NCI-H526 treated with DMSO at 0.1 percent for 48 hours (cell line): Measurements from ENCODE around the gene GRHL1.

ENCODE experiments used
- DNase-seq: peaks from one replicate; lab custom pipeline; 2025; lab: John Stamatoyannopoulos, UW

Gene GRHL1

DNA sequence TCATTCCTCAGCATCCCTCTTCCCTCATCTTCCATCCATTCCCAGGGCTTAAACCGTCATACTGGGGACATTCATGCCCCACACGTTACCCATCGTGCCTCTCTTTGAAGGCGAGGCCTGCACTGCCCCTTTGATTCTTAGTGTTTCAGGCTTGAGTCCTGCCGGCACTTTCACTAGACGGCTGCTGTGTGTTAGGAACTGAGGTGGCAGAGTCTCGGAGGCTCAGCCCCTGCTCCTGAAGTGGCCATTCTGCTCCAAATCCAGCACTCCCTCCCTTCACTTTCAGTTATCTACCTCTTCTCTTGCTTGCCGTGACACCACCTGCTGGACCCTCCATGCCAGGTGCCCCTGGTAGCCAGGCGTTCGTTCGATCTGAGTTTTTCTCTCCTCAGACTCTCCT, 43.0 kb downstream of the GRHL1 start:
- DNase-seq: no peak

DNA sequence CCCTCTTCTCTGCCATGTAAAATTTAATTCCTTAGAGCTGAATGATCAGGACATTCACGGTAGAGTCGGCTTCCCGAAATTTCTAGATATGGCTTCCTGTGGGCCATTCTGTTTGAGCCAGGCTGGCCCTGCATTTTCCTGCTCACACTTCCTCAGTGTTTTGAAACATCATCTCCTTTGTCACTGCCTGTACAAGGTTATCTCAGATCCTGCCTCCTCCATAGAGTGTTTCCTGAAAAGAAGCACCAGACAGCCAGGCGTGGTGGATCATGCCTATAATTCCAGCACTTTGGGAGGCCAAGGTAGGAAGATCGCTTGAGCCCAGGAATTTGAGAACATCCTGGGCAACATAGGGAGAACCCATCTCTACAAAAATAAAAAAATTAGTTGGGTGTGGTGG, 43.6 kb downstream of the GRHL1 start:
- DNase-seq: no peak

DNA sequence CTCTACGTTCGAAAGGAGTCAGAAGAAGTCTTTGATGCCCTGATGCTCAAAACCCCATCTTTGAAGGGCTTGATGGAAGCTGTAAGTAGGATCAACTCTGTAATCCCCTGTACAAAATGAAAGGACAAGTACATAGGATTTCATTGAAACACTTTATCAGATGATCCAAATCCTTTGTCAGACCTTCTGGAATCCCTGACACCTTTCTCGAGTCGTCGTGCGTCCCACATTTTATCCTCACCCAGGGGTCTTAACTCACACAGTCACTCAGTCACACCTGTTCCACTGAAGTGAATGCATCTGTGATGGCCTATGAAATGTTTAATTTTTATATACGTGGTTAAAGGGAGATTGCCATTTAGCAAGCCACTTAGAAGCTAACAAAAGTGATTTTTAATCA, 44.8 kb downstream of the GRHL1 start:
- DNase-seq: no peak

DNA sequence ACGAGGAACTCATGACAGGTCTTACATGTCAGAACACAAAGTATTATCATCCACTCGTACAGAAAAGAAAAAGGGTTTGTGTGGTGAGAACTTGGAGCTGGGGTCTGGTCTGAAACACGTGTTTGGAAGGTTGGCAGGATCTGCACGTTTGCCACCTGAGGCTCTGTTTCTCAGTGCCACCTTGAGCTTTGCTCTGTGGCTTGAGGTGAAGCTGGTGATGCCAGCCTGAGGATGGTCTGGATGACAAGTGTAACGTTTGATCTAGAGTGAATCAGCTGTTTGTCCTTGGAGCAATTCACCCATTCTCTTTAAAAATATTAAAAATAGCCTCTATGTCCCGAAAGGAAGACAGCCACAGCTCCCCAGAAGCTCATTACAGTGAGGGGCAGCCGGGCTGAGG, 46.4 kb downstream of the GRHL1 start:
- DNase-seq: no peak

DNA sequence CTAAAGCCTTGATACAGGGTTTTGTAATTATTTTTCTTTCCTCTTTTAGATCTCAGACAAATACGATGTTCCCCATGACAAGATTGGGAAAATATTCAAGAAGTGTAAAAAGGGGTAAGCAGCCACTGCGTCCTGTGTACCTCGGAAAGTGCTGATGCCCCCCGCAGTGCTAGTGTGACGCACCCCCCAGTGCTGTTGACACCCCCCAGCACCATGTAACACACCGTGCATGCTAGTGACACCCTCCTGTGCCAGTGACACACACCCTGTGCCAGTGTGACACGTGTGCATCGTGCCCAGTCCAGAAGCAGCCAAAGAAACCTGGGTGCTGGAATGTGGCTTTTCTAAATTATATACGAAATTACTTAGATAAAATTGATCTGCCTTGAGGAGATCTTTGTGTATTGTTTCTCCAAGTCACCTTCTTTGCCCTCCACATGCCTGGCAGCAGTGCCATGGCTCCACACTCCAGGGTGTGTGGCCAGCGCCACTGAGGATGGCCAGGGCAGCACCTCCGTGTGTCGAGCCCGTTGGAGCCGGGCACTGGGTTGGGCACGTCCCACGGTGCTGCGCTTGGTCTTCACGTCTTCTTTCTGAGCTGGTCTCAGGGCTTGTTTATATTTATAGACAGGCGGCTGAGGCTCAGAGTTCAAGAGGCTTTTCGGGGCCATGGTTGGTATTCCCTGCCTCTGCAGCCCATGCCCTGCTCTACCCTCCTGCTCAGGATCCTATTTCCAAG, 47.6 kb downstream of the GRHL1 start:
- DNase-seq: no peak

DNA sequence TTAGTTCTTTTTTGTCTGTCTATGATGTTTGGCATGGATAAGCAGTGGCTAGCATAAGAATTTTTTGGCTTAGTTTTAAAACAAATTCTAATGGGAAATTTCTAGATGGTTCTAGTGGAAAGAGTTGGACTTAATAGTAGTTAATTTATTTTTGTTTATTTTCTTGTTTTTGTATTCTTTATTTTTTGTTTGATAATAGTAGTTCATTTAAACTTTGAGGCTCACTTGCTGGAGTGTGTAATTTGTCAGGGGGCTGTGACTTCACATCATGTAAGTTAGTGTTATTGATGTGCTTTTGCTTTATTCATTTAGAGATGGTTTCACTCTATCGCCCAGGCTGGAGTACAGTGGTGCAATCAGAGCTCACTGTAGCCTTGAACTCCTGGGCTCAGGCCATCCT, 48.2 kb downstream of the GRHL1 start:
- DNase-seq: no peak

DNA sequence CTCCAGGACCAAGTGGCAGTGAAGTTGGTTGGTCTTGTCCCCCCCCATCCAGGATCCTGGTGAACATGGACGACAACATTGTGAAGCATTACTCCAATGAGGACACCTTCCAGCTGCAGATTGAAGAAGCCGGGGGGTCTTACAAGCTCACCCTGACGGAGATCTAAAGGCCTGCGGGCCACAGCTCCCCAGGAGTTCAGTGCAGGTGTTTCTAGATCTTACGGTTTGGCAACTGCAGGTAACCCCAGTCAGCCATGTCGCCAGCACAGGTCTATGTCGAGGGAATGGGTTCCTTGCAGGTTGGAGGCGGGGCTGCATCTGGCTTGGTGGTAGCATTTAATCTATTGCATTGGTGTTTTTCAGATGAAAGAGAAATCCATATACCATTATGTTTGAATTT, 49.0 kb downstream of the GRHL1 start:
- DNase-seq: no peak

DNA sequence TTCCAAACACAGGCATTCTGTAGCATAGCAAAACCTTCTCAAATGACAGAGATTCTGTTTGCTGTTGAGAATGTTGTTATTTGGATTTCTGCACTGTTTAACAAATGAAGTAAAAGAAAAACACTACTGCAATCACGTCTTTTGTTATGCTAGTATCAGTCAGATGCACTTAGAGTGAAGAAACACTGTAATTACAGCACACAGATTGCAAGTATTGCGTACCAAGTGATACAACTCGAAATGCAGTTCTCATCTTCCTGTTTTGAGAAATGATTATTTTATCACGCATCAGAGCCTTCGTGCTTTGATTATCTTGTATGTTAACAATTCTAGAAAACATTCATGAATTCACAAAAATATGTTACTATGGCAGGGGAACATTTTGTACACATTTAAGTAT, 50.1 kb downstream of the GRHL1 start:
- no peak for DNase-seq

DNA sequence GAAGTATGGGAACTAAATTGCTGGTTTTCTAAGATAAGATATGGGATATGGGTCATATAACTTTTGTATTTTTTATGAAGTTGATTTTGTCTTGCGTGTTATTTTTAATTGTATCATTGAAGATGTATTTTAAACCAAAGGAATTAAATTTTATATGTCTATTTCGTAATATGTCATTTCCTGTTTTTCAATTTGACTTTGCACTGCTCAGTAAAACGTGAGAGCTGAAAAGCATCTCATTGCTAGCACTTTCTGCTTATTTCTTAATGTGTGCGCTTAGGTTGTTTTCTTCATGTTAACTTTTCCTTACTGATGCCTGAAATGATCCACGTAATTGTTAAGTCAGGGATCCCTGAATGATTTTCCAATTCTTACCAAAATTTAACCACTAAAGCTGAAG, 50.6 kb downstream of the GRHL1 start:
- DNase-seq: no peak

DNA sequence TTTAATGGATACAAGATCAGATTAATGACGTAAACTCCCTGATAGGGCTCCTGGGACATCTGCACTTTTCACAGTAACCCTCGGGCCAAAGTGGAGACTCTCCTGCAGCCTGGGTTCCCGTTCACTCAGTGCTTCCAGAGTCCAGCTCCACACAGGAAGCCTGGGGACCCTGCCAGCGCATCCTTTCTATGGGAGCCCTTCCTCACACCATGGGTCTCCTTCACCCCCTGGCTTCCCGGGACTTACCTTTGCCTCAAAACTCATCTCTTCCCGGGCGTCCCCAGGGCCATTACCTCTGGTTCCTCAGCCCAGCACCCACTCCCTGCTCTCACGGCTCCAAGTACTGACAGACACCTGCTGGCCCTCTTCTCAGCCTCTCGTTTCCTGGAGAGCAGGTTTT, 51.2 kb downstream of the GRHL1 start:
- DNase-seq: no peak

DNA sequence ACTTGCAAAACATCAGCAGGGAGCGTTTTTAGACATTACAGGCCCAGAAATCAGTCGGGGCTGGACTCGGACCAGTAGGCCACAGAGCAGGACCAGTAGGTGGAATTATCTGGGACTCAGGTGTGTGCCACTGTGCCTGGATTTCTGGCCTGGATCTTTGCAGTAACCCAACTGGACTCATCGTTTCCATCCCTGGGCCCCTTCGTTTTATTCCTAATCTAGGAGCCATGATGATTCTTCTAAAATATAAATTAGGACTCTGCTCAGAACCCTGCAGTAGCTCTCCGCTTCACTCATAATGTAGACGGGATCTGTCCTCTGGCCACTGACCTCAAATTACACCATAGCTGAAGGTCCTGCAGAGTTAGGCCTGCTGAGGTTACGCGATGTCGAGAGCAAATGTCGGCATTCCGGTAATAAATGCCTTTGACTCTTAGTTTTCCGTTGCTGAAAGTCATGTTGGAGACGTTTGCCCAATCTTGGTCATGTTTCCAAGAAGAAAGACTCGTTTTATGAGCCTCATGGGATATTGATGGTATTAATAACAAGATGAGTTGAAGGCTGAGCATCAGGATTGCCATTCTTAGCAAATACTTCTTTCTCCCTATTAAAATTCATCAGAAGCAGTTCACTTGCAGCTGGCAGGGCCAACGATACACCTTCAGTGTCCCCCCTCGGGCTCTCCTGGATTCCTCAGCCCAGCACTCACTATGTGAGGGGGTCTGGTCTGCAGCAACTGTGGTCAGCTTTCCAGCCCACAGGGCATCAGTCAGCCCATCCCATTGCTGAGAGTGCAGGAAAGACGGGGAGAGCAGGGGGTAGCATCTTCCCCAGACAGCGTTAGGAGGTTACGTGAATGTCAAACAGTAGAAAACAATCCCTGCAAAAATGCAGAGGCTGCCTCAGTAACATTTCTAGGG, 52.0 kb downstream of the GRHL1 start:
- DNase-seq: no peak

DNA sequence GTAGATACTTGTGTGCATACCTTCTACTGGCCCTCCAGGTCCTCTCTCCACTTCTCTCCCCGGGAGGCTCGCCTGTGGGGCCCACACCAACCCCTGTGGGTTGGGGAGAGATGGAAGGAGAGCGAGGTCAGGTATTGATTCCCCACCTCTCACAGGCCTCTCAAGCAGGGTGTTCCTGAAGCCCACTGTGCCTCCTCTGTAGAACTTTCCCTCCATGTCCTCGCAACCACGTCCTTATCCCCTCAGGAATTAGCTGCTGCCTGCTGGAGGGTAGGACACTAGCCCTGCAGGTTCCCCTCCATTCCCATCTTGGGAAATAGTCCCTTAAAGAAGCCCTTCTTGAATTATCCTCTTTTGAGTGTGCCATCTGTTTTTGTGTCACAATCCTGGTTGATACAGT, 52.9 kb downstream of the GRHL1 start:
- DNase-seq: no peak

DNA sequence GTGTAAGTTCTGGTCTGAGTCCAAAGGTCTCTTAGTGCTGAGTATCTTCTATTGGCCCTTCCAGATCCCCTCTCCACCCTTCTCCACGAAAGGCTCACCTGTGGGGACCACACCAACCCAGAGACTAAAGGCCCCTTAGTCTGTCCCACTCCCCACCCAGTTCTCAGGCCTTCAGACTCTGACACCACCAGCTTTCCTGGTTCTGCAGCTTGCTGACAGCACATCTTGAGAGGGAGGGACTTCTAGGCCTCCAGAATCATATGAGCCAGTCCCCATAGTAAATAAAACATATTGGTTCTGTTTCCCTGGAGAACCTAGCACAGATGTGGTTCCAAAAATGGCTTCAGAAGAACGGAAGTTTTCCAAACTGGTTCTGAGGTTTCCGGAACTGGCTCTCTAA, 53.3 kb downstream of the GRHL1 start:
- no peak for DNase-seq

DNA sequence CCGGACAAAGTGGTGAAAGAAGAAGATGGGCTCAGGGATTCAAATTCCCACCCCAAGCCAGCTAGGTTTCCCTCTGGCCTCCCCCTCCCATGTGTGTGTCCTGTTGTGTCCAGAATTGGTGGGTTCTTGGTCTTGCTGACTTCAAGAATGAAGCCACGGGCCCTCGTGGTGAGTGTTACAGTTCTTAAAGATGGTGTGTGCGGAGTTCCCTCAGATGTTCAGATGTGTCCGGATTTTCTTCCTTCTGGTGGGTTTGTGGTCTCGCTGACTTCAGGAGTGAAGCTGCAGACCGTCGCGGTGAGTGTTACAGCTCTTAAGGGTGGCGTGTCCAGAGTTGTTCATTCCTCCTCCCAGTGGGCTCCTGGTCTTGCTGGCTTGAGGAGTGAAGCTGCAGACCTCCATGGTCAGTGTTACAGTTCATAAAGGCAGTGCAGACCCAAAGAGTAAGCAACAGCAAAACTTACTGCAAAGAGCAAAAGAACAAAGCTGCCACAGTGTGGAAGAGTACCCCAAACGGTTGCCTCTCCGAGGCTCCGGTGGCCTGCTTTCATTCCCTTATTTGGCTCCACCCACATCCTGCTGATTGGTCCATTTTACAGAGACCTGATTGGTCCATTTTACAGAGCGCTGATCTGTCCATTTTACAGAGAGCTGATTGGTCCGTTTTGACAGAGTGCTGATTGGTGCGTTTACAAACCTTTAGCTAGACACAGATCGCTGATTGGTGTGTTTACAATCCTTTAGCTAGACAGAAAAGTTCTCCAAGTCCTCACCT, 54.2 kb downstream of the GRHL1 start:
- DNase-seq: no peak

DNA sequence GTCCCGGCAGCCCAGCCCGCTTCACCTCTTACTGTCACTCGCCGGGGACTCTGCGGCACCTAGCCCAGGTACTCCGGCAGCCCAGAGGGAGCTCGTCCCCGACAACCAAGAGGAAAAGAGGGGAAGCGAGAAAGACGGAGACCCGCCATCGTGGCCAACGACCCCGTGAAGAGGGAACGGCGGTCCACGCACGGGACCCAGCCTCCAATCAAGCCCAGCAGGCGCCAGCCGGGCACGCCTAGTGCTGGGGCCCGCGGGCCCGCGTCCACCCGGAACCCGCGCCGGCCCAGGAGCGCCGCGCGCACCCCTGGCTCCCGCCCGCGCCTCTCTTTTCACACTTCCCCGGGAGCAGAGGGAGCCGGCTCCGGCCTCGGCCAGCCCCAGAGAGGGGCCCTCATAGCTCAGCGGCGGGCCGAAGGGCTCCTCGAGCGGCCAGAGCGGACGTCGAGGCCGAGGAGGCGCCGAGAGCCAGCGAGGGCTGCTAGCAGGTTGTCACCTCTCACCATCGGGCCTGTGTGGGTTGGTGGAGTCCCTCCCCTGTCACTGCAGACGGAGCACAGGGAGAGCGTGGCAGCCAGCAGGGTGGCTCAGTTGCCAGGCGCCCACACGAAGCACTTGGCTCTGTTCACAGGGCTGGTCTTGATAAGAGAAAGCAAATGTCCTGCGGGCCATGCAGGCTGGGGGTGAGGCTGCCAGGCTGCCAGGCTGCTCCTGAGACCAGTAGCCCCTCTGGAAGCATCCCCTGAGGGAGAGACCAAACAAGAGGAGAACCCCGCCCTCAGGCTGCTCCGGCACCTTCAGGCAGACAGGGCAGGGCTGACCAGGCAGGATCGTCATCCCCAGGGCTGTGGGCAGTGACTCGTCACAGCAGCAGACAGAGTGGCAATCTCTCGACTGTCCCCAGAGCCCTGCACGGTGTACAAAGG, 55.0 kb downstream of the GRHL1 start:
- DNase-seq: no peak

DNA sequence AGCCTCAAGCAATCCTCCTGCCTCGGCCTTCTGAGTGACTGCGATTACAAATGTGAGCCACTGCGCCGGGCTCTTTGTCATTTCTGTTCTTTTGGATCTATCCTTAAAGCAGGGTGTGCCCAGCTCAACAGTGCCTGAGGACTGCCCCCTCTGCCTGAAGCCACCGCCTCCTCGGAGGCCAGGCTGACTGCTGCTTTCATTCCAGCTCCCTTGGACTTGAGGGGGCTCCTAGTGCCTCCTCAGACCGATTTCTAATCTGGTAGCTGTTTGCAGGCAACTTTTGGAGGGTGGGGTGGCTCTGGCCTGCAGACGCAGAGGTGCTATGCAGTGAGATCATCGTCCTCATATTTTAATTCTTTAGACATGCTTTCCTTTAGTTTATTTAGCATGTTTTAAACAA, 55.9 kb downstream of the GRHL1 start:
- DNase-seq: no peak

DNA sequence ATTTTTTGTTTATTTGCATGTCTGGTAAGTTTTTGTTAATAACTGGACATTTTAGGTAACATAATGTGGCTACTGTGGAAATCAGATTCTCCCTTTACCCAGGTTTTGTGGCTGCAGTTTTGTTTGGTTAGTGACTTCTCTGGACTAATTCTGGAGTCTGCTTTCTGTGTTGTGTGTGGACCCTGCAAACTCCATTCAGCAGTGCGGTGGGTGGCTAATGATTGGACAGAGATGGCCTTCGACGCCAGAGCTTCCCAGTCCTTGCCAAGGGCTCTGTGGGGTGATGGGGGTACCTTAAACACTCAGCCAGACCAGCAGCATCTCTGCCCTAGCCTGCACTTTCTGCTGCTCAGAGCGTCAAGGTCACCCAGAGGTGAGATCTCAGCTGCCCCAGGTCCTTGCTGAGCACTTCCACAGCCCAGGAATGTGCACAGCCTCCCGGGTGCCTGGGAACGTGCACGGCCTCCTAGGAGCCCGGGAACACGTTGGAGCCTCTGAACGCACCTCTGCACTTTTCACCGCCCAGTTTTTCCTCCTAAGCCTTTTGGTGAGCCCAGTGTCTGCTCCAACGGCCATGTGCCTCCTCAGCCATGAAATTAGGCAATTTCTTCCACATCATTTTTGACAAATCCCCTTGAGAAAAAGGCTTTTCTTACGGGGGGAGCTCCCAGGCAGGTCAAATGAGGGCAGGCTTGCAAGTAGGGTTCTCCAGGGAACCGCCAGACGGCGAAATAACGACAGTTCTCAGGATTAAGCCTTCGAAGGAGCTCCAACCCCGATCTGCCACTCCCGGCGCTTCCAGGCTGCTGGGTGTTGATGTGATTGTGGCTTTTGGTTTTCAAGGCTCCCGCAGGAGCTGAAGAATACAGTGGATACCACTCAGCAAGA, 56.7 kb downstream of the GRHL1 start:
- no peak for DNase-seq

DNA sequence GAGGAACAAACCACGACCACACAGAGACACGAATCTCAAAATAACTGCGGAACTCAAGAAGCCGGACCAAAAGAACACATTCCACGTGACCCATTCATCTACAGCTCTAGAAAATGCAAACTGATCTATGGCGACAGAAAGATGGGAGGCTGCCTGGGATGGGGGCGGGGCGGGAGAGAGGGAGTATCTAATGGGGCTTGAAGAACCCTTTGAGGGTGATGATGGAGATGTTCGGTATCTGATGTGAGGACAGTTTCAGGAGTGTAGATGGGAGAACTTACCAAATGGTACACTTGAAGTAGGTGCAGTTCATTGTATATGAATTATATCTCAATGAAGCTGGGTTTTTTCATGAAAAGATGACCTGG, 57.3 kb downstream of the GRHL1 start:
- no peak for DNase-seq

DNA sequence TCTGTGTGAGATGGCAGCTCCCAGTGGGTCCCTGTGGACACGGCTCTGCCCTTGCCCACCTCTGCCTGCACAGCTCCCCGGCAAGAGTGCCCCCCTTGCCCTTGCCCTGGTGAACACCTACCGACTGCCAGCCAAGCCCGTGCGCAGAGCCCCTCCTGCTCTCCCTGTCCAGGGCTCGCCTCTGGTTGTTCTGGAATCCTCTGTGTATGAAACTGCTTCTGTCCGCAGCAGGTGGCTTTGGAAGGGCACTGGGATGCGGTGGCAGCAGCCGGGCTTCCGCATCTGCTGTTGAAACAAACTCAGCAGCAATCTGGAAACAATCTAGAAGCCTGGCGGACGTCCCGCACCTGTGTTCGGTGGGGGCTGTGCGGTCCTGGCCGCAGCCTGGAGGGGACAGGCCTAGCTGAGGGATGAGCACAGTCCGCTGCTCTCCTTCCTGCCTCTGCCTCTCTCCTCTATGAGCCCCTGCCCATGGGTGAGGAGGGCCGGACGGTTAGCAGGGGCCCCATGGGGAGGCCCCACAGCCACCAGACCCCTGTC, 57.8 kb downstream of the GRHL1 start:
- DNase-seq: no peak
